ENCODE measurements around the gene GCNT4.

GCNT4 gene

DNA sequence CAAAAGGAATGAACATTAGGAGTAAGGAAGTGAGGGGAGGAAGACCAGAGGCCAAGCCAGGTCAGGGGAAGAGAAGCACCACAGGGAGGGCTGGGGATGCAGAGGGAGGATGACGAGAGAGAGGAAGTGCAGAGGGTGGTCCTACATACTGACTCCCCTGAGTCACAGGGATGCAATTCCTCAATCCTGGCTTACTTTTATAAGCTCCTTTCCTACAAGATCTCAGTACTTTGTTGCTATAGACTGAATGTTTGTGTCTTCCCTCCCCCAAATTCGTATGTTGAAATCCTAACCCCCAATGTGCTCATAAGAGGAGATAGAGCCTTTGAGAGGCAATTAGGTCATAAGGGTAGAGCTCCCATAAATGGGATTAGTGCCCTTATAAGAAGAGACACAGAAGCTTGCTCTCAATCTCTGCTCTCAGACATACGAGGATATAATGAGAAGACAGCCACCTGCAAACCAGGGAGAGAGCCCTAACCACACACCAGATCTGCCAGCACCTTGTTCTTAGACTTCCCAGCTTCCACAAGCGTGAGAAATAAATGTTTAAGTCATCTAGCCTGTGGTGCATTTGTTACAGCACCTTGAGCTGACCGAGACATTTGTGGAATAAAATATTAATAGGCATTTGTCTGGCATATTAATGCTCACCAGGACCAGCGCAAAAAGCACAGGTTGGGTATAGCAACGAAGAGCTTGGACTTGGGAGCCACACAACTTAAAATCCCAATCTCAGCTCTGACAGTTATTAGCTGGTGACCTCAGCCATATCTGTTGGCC, 33.4 kb downstream of the GCNT4 start:
- no peak for DNase-seq (ENCODE audit: low read depth in 1 of 2, low spot score in 1 of 2)

DNA sequence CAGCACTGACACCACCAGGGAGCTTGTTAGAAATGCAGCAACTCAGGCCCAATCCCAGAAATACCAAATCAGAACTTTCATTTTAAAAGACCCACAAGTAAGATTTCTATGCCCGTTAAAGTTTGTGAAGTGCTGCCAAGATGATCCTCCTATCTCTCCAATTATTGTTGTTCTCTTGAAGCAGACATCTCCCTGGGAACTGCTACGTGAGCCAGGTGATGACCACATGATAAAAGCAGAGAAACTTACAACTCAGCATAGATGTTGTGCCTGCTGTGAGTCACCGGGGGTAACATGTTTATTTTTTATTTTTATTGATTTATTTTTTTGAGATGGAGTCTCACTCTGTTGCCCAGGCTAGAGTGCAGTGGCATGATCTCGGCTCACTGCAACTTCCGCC, 34.4 kb downstream of the GCNT4 start:
- DNase-seq (ENCODE audit: low read depth in 1 of 2, low spot score in 1 of 2) = no peak

DNA sequence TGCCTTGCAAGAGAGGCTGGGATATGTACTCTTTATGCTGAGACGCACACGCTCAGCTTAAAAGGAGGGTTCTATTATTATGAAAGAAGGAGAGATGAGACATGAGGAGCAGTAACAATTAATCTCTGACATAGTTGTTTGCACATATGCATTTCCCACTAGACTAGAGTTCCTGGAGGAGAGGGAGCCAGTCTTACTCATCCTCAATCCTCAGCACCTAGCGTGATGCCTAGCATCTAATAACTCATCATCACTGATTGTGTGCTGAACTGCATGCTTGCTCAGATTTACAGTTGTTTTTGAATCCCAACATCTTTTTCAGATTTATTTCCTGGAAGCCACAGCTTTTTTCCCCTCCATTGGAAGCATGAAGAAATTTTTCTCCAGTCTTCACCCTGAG, 35.5 kb downstream of the GCNT4 start:
- DNase-seq (ENCODE audit: low read depth in 1 of 2, low spot score in 1 of 2) = no peak

DNA sequence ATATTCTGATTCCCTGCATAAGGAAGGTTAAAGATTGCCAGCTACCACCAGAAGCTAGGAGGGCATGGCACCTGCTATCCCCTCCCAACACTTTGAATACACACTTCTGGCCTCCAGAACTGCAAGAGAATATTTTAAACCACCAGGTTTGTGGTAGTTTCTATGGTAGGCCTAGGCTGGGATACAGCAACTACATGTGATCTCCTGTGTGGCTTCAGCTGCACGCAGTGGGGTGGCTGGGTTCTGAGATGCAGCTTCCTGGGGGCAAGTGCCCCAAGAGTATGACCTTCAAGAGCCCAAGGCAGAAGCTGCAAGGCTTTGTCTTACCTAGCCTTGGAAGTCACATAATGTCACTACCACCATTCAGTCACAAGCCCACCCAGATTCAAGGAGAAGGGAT, 39.6 kb downstream of the GCNT4 start:
- DNase-seq (ENCODE audit: low read depth in 1 of 2, low spot score in 1 of 2) = no peak

DNA sequence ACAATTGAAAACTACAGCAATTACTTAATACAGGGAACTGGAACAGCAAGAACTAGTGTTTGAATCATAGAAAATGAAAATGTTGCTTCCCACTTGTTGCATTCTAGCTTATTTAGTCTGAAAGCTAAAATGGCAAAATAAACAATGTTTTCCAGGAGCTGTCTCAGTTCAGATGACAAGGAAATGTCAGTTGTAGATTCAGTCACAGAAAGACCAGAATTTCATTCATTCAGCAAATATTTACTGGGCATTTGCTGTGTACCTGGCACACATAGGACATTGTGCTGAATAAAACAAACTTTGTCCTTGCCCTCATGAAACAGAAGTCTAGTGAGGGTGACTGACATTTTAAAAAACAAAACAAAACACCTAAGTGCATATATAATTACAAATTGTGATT, 41.5 kb downstream of the GCNT4 start:
- DNase-seq (ENCODE audit: low read depth in 1 of 2, low spot score in 1 of 2) = no peak

DNA sequence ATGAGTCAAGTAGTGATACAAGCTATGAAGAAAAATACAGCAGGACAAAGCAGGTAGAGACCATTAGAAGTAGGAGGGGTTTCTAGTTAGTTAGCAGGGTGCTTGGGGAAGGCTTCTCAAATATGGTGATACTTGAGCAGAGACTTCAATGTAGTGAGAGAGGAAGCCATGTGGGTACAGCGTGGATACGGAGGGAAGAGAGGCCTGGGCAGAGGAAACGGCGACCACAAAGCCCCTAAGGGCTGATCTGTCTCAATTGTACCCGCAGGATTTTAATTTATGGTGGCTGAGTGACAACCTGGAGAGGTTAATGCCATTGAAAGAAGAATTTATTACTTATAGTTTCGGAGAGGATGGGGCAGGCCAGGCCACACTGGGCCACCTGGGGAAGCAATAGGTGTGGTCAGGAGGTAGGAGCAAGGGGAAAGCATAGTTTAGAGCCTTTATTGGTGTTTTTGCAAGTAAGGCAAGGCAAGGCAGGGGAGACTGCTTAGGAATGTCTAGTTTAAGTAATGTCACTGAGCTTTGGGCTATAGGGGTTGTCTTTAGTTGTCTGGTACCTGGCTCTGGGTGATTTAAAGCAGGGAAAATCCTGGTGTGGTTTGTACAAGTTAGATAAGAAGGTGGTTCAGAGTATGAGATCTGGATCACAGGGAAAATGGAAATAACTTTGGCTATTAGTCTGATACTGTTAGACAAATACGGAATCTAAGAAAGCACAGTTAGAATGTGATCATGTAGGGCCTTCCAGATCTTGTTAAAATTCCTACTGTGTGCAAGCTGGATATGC, 42.6 kb downstream of the GCNT4 start:
- DNase-seq (ENCODE audit: low read depth in 1 of 2, low spot score in 1 of 2) = no peak

DNA sequence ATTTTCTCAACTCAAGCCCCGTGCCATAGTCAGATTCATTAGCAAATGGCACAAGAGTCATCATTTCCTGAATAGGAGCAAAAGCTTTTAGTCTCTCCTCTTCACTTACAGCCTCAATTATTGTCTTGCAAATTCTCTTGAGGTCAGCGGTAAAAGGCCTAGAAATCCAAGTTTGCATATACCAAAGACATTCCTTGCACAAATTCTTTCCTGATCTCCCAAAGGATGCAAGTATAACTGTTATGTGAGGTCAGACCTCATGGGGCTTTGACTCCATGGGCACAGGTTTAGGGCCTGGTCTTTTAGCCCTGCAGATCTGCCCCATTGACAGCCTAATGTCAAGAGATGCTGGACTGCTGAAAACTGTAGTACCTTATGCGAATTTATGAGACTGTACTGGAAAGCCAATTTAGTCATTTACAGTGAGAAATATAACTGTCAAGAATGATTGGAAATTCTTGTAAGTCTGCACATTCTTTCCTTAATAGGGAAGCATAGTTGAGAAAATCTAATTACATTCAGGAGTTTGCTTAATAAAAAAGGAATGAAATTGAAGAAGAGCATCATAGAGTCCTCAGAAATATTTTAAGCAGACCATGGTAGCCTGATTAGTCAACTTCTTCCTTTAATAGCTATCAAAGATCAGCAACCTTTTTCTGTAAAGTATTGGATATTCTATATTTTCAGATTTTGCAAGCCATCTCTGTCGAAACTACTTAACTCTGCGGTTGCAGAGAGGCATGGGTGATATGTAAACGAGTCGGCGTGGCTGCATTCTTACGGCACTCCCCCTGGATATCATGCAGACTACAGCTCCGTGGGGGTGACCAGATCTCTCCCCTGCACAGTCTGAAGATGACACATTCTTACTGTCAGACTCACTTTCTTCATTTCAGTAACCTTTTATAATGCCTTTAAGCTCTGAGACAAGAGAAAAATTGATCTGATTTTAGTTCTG, 45.2 kb downstream of the GCNT4 start:
- no peak for DNase-seq (ENCODE audit: low read depth in 1 of 2, low spot score in 1 of 2)

DNA sequence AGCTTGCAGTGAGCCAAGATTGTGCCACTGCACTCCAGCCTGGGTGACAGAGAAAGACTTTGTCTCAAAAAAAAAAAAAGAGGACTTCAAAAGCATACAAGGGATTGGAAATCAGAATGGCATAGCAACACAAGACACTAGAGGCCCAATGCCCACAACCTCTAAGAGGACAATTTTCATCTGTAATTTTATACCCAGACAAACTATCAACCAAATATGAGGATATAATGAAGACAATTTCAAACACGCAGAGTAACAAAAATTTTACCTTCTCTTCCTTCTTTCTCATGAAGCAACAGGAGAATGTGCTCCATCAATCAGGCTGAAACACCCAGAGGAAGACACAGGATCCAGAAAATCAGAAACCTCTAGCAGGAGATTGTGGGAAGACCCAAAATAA, 46.8 kb downstream of the GCNT4 start:
- no peak for DNase-seq (ENCODE audit: low read depth in 1 of 2, low spot score in 1 of 2)
